Measurements from ENCODE around the gene SSNA1.

SSNA1 gene

GRCh38 chr9:137185921-137186320, 2.6 kb upstream of the SSNA1 start:
- no peak for DNase-seq

GRCh38 chr9:137186385-137186784, 2.1 kb upstream of the SSNA1 start:
- DNase-seq = no peak

- DNase-seq = no peak
Observed at GRCh38 chr9:137187386-137187785, 1.1 kb upstream of the SSNA1 start.

- DNase-seq = no peak
Observed at GRCh38 chr9:137188086-137188489, 388 bp upstream of the SSNA1 start.

- no peak for DNase-seq
Observed at GRCh38 chr9:137189297-137190295, 1.1 kb downstream of the SSNA1 start.

- DNase-seq = no peak
Observed at GRCh38 chr9:137190315-137190856, 1.9 kb downstream of the SSNA1 start.

- DNase-seq = no peak
Observed at GRCh38 chr9:137191245-137191644, 2.8 kb downstream of the SSNA1 start.

- DNase-seq = no peak
Observed at GRCh38 chr9:137191691-137192447, 3.4 kb downstream of the SSNA1 start.

- no peak for DNase-seq
Observed at GRCh38 chr9:137192448-137192780, 3.9 kb downstream of the SSNA1 start.

GRCh38 chr9:137192859-137193258, 4.4 kb downstream of the SSNA1 start:
- no peak for DNase-seq

GRCh38 chr9:137193771-137194170, 5.3 kb downstream of the SSNA1 start:
- DNase-seq = no peak

GRCh38 chr9:137194388-137194787, 5.9 kb downstream of the SSNA1 start:
- DNase-seq = no peak

- no peak for DNase-seq
Observed at GRCh38 chr9:137194909-137195308, 6.4 kb downstream of the SSNA1 start.

GRCh38 chr9:137195525-137196220, 7.2 kb downstream of the SSNA1 start:
- no peak for DNase-seq

- no peak for DNase-seq
Observed at GRCh38 chr9:137198051-137198901, 9.8 kb downstream of the SSNA1 start.

- no peak for DNase-seq
Observed at GRCh38 chr9:137198902-137199283, 10.4 kb downstream of the SSNA1 start.

- DNase-seq = no peak
Observed at GRCh38 chr9:137199411-137200121, 11.1 kb downstream of the SSNA1 start.

GRCh38 chr9:137200311-137201204, 12.1 kb downstream of the SSNA1 start, which contains the start of gene TPRN:
TPRN (minus strand) TSS chr9:137200741; CDS start chr9:137200711, 30 bp downstream.
- peak; percentile 99 for DNase-seq

- no peak for DNase-seq
Observed at GRCh38 chr9:137201205-137201868, 12.9 kb downstream of the SSNA1 start.

GRCh38 chr9:137202966-137203365, 14.5 kb downstream of the SSNA1 start:
- DNase-seq = no peak

Data from activated naive CD4-positive, alpha-beta T cell treated with Interleukin-2 at 50 U/mL for 16 hours (primary cell).